Liver (tissue), 9 donors: Measurements from ENCODE around the gene USF2. TPM values are rescaled to one million over a fixed set of nuclear protein-coding genes. Genes with fewer than 3 reads are reported as not detected.

Experiments
- DNase-seq: peaks from one replicate; pipeline ENCODE4 v3.0.0-alpha.2; 2017; ENCODE audit warnings: low spot score
- H3K27ac ChIP-seq, 2 donors: one replicate each; pipeline ENCODE4 v1.7.0; 2013; ENCODE audit warnings: inconsistent platforms in 2 of 2, low read length in 2 of 2, control low read depth in 1 of 2, low read depth in 1 of 2, mild to moderate bottlenecking in 1 of 2
- H3K27me3 ChIP-seq, 4 donors: one replicate each; pipeline versions ENCODE4 v1.6.1 to v1.7.0; 2013; ENCODE audit warnings: low read length in 3 of 4, inconsistent platforms in 1 of 4, mild to moderate bottlenecking in 1 of 4, moderate library complexity in 1 of 4; ENCODE audit not compliant: control insufficient read depth in 4 of 4, insufficient read depth in 4 of 4
- H3K36me3 ChIP-seq, 4 donors: one replicate each; pipeline versions ENCODE4 v1.6.1 to v1.7.0; 2013; ENCODE audit warnings: low read length in 3 of 4, mild to moderate bottlenecking in 3 of 4, low read depth in 1 of 4, moderate library complexity in 1 of 4; ENCODE audit not compliant: control insufficient read depth in 4 of 4, insufficient read depth in 3 of 4
- H3K4me1 ChIP-seq, 4 donors: one replicate each; pipeline versions ENCODE4 v1.6.1 to v1.7.0; 2013; ENCODE audit warnings: low read length in 3 of 4, mild to moderate bottlenecking in 3 of 4, moderate library complexity in 1 of 4; ENCODE audit not compliant: control insufficient read depth in 4 of 4, insufficient read depth in 4 of 4
- H3K4me3 ChIP-seq, 3 donors: one replicate each; pipeline versions ENCODE4 v1.6.1 to v1.7.0; 2013; ENCODE audit warnings: low read length in 3 of 3, control low read depth in 1 of 3, low read depth in 1 of 3, mild to moderate bottlenecking in 1 of 3
- H3K9ac ChIP-seq, 2 donors: one replicate each; pipeline ENCODE4 v1.7.0; 2013; ENCODE audit warnings: low read length in 2 of 2, mild to moderate bottlenecking in 2 of 2, moderate library complexity in 2 of 2, control low read depth in 1 of 2, low read depth in 1 of 2
- H3K9me3 ChIP-seq, 4 donors: one replicate each; pipeline versions ENCODE4 v1.6.1 to v1.7.0; 2013; ENCODE audit warnings: low read length in 3 of 4; ENCODE audit not compliant: control insufficient read depth in 4 of 4
- CTCF ChIP-seq: fragments of 150-350 bp; IDR thresholded peaks from 2 replicates; pipeline ENCODE4 v1.5.1; 2017; ENCODE audit warnings: improper control_type of control experiment, low read depth, low read length; ENCODE audit not compliant: missing input control
- EGR1 ChIP-seq, 2 donors: IDR thresholded peaks; 2 replicates each; pipeline ENCODE4 v1.6.1; 2016 to 2018; ENCODE audit warnings: antibody characterized with exemption in 2 of 2, low read depth in 2 of 2
- FOXA1 ChIP-seq: IDR thresholded peaks from 2 replicates; pipeline ENCODE4 v1.6.1; 2016; ENCODE audit warnings: antibody characterized with exemption
- FOXA2 ChIP-seq: IDR thresholded peaks from 2 replicates; pipeline ENCODE4 v1.6.1; 2016; ENCODE audit warnings: antibody characterized with exemption
- GABPA ChIP-seq, 2 donors: IDR thresholded peaks in 1 of 2; conservative IDR thresholded peaks in 1 of 2; 2 replicates each; pipeline ENCODE4 v1.6.1; 2016; ENCODE audit warnings: antibody characterized with exemption in 2 of 2, mild to moderate bottlenecking in 1 of 2, moderate library complexity in 1 of 2
- HNF4A ChIP-seq, 2 donors: conservative IDR thresholded peaks; 2 replicates each; pipeline ENCODE4 v1.6.1; 2016; ENCODE audit warnings: antibody characterized with exemption in 2 of 2, mild to moderate bottlenecking in 2 of 2
- HNF4G ChIP-seq: IDR thresholded peaks from 2 replicates; pipeline ENCODE4 v1.6.1; 2016; ENCODE audit warnings: antibody characterized with exemption
- JUND ChIP-seq, 2 donors: IDR thresholded peaks; 2 replicates each; pipeline ENCODE4 v1.6.1; 2016; ENCODE audit warnings: antibody characterized with exemption in 2 of 2
- NR2F2 ChIP-seq: IDR thresholded peaks from 2 replicates; pipeline ENCODE4 v1.6.1; 2016; ENCODE audit warnings: antibody characterized with exemption
- RAD21 ChIP-seq, 2 donors: IDR thresholded peaks; 2 replicates each; pipeline ENCODE4 v1.6.1; 2016; ENCODE audit warnings: antibody characterized with exemption in 2 of 2, mild to moderate bottlenecking in 2 of 2
- RXRA ChIP-seq, 2 donors: IDR thresholded peaks; 2 replicates each; pipeline ENCODE4 v1.6.1; 2017 to 2018; ENCODE audit warnings: antibody characterized with exemption in 2 of 2, mild to moderate bottlenecking in 1 of 2
- SP1 ChIP-seq: IDR thresholded peaks from 2 replicates; pipeline ENCODE4 v1.6.1; 2018; ENCODE audit warnings: antibody characterized with exemption, mild to moderate bottlenecking
- TAF1 ChIP-seq: conservative IDR thresholded peaks from 2 replicates; pipeline ENCODE4 v1.6.1; 2016; ENCODE audit warnings: antibody characterized with exemption, mild to moderate bottlenecking
- ZBTB33 ChIP-seq: IDR thresholded peaks from 2 replicates; pipeline ENCODE4 v1.6.1; 2016; ENCODE audit warnings: antibody characterized with exemption
- WGBS: extraction: QIAGEN DNeasy Blood & Tissue Kit; methylation state at CpG from one replicate; pipeline ENCODE4 v1.1.7; 2013; 5-methylcytosine and 5-hydroxymethylcytosine counted together
- polyA plus RNA-seq, 2 donors: library from polyadenylated mRNA; stranded (reverse) in 1 of 2; unstranded in 1 of 2; fragments of 200-250 nt in 1 of 2; fragments of >200 nt in 1 of 2; fragmentation: Nextera tagmentation in 1 of 2; extraction: Ambion mirVana in 1 of 2; gene quantifications; one replicate each; pipeline versions ENCODE4 v1.2.1 to v1.2.3, GENCODE V29; 2013 to 2015
- total RNA-seq, 2 donors: library from RNA; depleted of rRNA; stranded (reverse); fragments of >200 nt; gene quantifications; one replicate each; pipeline ENCODE4 v1.2.3, GENCODE V29; 2014
- TF ChIP-seq, protein P1 (sequence below): IDR thresholded peaks from 2 replicates; pipeline ENCODE4 v1.6.1; 2016; ENCODE audit warnings: antibody characterized with exemption, mild to moderate bottlenecking
- donor health status: healthy.
- donor health status: healthy.
- donor health status: healthy.
- donor health status: healthy.
- donor health status: healthy.

The USF2 gene
- total and polyA plus RNA-seq, 4 donors = 22.8 to 85.9 (median 55.9) TPM

DNA sequence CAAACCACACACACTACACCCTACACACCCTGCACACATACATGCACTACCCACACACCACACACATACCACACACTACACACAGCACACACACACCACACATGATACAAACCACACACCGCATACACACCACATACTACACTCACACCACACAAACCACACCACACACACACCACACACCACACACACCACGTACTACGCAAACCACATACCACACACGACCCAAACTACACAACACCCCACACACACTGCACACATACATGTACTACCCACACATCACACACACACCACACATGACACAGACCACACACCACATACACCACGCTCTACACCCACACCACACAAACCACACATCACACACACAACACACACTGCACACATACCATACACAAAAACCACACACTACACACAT is 29.8 kb downstream of the USF2 start:
- no peak overlapping the region for H3K27ac ChIP-seq
- H3K9ac ChIP-seq = no peak overlapping the region
- no peak overlapping the region for H3K4me3 ChIP-seq
- H3K9me3 ChIP-seq = no peaks in the 10 kb centered on the region
- no peak for TF ChIP-seq TAF1
- TF ChIP-seq, protein P1, sequence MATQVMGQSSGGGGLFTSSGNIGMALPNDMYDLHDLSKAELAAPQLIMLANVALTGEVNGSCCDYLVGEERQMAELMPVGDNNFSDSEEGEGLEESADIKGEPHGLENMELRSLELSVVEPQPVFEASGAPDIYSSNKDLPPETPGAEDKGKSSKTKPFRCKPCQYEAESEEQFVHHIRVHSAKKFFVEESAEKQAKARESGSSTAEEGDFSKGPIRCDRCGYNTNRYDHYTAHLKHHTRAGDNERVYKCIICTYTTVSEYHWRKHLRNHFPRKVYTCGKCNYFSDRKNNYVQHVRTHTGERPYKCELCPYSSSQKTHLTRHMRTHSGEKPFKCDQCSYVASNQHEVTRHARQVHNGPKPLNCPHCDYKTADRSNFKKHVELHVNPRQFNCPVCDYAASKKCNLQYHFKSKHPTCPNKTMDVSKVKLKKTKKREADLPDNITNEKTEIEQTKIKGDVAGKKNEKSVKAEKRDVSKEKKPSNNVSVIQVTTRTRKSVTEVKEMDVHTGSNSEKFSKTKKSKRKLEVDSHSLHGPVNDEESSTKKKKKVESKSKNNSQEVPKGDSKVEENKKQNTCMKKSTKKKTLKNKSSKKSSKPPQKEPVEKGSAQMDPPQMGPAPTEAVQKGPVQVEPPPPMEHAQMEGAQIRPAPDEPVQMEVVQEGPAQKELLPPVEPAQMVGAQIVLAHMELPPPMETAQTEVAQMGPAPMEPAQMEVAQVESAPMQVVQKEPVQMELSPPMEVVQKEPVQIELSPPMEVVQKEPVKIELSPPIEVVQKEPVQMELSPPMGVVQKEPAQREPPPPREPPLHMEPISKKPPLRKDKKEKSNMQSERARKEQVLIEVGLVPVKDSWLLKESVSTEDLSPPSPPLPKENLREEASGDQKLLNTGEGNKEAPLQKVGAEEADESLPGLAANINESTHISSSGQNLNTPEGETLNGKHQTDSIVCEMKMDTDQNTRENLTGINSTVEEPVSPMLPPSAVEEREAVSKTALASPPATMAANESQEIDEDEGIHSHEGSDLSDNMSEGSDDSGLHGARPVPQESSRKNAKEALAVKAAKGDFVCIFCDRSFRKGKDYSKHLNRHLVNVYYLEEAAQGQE = no peak
- TF ChIP-seq HNF4A (conservative IDR thresholded peaks at IDR 0.05) = no peak
- TF ChIP-seq SP1 = no peak
- TF ChIP-seq NR2F2 = no peak
- no peak for TF ChIP-seq RXRA (IDR thresholded peaks at IDR 0.05)
- TF ChIP-seq CTCF = no peak
- TF ChIP-seq FOXA1 = no peak
- TF ChIP-seq ZBTB33 = no peak
- TF ChIP-seq RAD21 (IDR thresholded peaks at IDR 0.05) = no peak
- no peak for TF ChIP-seq EGR1 (IDR thresholded peaks at IDR 0.05; ENCODE audit: low read depth in 2 of 2)
- no peak for TF ChIP-seq JUND (IDR thresholded peaks at IDR 0.05)
- no peak for TF ChIP-seq HNF4G
- no peaks in the 10 kb centered on the region for H3K4me1 ChIP-seq
- no peaks in the 10 kb centered on the region for H3K27me3 ChIP-seq
- DNase-seq = no peak
- H3K36me3 ChIP-seq = no peaks in the 10 kb centered on the region
- 96% methylated on average over 5 of the region's 5 CpGs for WGBS

DNA sequence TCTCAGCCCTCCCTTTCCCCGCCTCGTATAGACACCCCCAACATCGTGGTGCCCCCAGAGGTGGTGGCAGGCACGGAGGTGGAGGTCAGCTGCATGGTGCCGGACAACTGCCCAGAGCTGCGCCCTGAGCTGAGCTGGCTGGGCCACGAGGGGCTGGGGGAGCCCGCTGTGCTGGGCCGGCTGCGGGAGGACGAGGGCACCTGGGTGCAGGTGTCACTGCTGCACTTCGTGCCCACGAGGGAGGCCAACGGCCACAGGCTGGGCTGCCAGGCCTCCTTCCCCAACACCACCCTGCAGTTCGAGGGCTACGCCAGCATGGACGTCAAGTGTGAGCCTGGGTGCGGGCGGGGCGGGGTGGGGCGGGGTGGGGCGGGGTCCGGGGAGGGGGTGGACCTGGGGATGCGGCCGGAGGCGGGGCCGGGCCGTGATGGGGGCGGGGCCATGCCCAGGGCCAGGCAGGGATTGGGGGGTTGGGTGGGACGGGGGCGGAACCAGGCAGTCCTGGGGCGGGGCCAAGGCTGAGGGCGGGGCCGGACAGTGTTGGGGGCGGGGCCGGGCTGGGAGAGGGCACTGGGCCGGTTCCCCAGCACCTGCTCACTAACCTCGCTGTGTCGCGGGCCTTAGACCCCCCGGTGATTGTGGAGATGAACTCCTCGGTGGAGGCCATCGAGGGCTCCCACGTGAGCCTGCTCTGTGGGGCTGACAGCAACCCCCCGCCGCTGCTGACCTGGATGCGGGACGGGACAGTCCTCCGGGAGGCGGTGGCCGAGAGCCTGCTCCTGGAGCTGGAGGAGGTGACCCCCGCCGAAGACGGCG is 31.0 kb downstream of the USF2 start:
- Histone ChIP-seq H3K27ac (no peak overlapping the region), H3K9me3 (no peaks in the 10 kb centered on the region), H3K27me3 (no peaks in the 10 kb centered on the region), H3K4me1 (no peaks in the 10 kb centered on the region), H3K4me3 (no peak overlapping the region), H3K36me3 (no peaks in the 10 kb centered on the region), H3K9ac (no peak overlapping the region)
- 62% methylated on average over 55 of the region's 55 CpGs for WGBS
- no peak for DNase-seq
- TF ChIP-seq RAD21 (IDR thresholded peaks at IDR 0.05) (no peak), RXRA (IDR thresholded peaks at IDR 0.05) (no peak), CTCF (no peak), NR2F2 (no peak), GABPA (IDR thresholded peaks at IDR 0.05 in 1 of 2, conservative IDR thresholded peaks at IDR 0.05 in 1 of 2) (no peak), EGR1 (IDR thresholded peaks at IDR 0.05; ENCODE audit: low read depth in 2 of 2) (no peak), TAF1 (no peak), HNF4A (conservative IDR thresholded peaks at IDR 0.05) (no peak), FOXA2 (no peak)
- TF ChIP-seq, protein P1 = no peak
